GM21786 (cell line): ENCODE results near the gene RBM47.
A peak's percentile ranks its signal among the peaks of the same experiment; 100 is the strongest.

ENCODE experiments used
- ATAC-seq: cut with Tn5 transposase; IDR thresholded peaks from one replicate; pipeline ENCODE4 v1.9.1; 2021; ENCODE audit not compliant: unreplicated experiment

The RBM47 gene

GRCh38 chr4:40592034-40592433 lies 37.6 kb downstream of the RBM47 start:
- no peak for ATAC-seq

- ATAC-seq = no peak
These were observed 41.8 kb downstream of the RBM47 start for GRCh38 chr4:40587826-40588225.

GRCh38 chr4:40587351-40587750 lies 42.3 kb downstream of the RBM47 start:
- ATAC-seq = no peak

DNA sequence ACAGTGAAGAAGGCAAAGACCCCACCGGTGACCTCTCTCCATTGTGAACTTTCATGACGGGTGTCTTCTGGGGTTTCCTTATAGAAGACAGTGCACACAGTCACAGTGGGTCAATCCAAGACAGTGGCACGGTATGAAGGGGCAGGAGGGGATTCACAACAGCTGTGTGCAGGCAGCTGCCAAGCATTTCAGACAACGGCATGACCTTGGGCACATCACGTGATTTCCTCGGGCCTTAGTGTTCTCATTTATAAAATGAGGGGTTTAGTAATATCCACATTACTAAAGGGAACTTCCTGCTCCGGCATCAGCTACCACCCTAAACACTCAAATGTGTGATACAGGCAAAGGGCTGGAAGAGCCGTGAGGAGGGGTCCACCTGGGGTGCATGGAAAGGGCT lies 42.9 kb downstream of the RBM47 start:
- ATAC-seq = no peak

- ATAC-seq = no peak
These were observed 43.6 kb downstream of the RBM47 start for GRCh38 chr4:40586034-40586433.

DNA sequence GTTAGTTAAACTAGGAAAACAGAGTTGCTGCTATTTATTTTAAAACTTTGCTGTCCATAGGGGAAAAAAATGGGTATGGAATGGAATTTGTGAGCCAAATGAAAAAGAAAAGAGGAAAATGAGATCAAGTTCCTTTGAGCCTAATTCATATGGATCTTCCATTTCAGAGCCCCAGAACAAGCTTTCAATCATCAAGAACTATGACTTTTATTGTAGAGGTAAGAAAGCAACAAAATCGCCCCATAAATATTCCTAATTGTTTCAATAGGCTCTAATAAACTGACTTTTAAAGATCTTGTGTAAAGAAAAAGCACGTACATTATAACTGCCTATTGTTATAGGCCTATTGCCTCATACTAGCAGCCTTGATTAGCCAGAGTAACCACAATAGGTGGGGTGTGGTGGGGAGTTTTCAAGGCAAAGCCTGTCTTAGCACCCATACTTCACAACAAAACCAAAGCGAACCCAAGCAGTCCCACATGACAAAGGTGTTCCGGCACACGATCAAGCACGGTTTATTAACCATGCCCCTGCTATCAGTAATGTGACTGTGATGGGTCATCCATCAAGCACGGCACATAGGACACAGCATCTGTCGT lies 44.4 kb downstream of the RBM47 start:
- ATAC-seq = no peak

GRCh38 chr4:40584517-40585141 lies 45.0 kb downstream of the RBM47 start:
- no peak for ATAC-seq

- no peak for ATAC-seq
These were observed 45.7 kb downstream of the RBM47 start for GRCh38 chr4:40583850-40584439.

DNA sequence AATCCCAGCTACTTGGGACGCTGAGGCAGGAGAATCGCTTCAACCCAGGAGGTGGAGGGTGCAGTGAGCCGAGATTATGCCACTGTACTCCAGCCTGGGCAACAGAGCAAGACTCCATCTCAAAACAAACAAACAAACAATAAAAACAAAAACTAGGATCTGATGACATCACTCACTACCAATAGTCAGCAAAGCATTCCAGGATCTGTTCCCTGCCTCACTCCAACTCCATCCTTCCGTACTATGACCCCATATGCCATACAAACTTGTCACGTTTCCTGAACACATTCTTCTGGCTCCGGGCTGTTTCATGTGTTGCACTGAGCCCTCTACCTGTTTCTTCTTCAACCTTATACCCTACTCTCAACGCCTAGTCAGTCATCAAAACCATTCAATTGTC lies 47.3 kb downstream of the RBM47 start:
- ATAC-seq = no peak

GRCh38 chr4:40581254-40582140 lies 48.2 kb downstream of the RBM47 start:
- no peak for ATAC-seq

DNA sequence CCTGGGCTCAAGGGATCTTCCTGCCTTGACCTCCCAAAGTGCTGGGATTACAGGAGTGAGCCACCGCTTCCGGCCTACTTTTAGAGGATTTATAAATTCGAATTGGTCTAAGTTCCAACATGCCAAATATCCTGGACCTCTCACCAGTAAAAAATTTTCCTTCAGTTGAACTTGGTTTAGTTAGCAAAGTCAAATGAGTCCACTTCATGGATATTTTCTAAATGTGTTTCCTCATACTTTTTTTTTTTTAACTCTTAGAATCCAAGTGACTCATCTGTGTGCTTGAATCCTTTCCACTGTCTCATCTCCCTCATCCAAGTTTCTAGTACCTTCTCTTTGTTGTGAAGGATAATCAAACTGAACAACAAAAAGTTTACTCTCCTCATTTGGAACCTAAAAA lies 49.7 kb downstream of the RBM47 start:
- no peak for ATAC-seq

- no peak for ATAC-seq
These were observed 51.9 kb downstream of the RBM47 start for GRCh38 chr4:40577588-40578253.

DNA sequence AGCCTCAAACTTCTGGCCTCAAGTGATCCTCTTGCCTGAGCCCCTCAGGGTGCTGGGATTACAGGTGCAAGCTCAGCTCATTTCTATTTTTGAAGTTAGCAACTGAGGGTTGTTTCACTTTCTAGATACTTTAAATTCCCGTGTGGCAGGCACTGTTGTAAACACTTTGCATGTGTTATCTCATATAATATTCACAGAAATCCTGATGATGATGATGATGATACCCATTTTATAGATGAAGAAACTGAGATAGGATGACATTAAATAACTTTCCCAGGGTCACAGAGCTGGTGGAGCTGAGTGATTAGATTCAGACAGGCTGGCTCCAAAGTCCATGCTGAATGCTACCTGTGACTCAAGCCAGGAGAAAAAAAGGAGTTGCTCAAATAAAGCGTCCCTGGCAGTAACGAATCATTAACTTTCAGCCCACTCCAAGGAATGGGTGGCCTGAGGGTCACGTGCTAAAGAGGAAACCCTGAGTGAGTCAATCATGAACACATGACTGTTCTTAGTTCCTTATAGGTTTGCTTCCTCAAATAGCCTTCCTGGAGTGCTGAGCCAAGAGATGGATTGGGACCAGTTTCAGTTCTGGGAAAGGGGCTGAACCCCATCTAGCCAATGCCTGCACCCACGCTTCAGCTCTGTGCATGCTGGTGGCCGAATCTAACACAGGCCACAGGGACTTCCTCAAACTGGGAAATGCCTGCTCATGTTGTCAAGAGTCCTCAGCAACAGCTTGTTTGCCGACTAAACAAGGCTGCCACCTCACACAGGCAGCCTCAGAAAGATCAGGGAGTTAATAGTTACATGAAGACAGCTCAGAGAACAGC lies 52.8 kb downstream of the RBM47 start:
- peak; percentile 61 for ATAC-seq

DNA sequence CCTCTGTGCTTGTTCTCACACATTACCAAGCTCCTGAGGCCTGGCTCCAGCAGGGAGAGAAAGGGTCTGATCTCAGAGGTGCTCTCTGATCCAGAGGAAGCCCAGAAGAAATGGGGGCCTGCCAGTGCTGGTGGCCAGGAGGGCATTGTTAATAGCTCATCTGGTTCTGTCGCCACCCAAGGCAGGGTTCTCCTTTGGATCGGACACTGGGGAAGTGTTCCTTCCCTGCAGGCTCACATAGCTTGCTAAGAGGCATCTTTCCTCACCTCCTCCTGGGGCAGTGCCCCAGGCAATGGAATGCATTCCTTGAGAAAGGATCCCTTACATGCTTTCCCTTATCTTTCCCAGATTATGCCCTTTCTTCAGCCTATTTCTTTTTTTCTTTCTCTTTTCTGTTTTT lies 53.8 kb downstream of the RBM47 start:
- ATAC-seq = no peak

- no peak for ATAC-seq
These were observed 55.9 kb downstream of the RBM47 start for GRCh38 chr4:40573593-40574311.

DNA sequence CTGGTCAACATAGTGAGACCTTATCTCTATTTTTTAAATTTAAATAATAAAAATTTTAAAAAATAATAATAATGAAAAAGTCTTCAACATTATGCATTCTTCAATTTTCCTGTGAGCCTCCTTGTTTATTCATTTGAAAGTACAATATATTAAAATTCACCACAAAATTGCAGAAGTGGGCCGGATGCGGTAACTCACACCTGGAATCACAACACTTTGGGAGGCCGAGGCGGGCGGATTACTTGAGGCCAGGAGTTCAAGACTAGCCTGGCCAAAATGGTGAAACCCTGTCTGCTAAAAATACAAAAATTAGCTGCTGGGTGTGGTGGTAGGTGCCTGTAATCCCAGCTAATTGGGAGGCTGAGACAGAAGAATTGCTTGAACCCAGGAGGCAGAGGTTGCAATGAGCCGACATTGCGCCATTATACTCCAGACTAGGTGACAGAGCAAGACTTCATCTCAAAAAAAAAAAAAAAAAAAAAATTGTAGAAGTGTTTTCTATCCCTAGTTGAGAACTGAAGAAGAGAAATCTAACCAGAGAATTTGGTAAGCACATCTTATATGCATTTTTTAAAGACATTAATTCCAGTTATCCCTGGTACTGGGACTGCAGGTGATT lies 56.9 kb downstream of the RBM47 start:
- no peak for ATAC-seq

GRCh38 chr4:40571208-40571607 lies 58.5 kb downstream of the RBM47 start:
- ATAC-seq = no peak

DNA sequence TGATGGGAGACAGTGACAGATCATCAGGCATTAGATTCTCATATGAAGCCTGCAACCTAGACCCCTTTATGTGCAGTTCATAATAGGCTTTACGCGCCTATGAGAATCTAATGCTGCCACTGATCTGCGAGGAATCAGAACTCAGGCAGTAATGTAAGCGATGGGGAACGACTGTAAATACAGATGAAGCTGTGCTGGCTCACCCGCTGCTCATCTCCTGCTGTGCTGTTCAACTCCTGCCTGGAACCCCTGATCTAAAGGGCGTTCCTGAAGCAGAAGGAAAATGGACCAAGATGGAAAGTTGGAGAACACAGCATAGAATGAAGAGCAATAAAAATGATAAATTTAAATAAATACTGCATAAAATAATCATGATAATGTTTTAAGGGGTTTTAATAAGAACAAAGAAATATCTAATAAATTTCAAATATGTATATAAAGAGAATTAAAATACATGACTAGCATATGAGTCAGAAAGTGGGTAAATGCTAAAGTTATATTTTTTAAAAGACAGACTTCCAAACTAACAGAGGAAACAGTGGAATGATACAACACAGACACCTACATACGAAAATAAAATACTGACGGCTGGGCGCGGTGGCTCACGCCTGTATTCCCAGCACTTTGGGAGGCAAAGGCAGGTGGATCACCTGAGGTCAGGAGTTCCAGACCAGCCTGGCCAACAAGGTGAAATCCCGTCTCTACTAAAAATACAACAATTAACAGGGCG lies 59.2 kb downstream of the RBM47 start:
- no peak for ATAC-seq
